ENCODE measurements around the gene CDH24. TPM values are rescaled to one million over a fixed set of nuclear protein-coding genes. Genes with fewer than 3 reads are reported as not detected.

CDH24 gene
- polyA plus RNA-seq, 1 donor (not counting 4 experiments of a cell fraction or from before 2014, with no cell fraction given), result 3.9 TPM

- FAIRE-seq (no peak), DNase-seq (ENCODE audit: low read depth, low spot score) (no peak)
- Histone ChIP-seq H3K4me1 (ENCODE audit: control insufficient read depth, extremely low read depth, insufficient read depth, low read length) (peaks cover 27% of the 10 kb centered on the region), H3K4me3 (ENCODE audit: control insufficient read depth in 2 of 3, extremely low read depth in 1 of 3, insufficient read depth in 2 of 3, low read depth in 1 of 3, low read length in 3 of 3) (peak overlapping the region; percentile 39 to 86 (median 64)), H3K9ac (ENCODE audit: control insufficient read depth, extremely low read depth, insufficient read depth, low read length) (peak overlapping the region; percentile 70), H3K27ac (ENCODE audit: control insufficient read depth, insufficient read depth, low read length) (peak overlapping the region; percentile 83), H3K9me3 (ENCODE audit: control insufficient read depth, low read depth, low read length) (no peaks in the 10 kb centered on the region), H3K9me1 (ENCODE audit: control insufficient read depth, extremely low read depth, insufficient read depth, low read length) (no peaks in the 10 kb centered on the region), H3K79me2 (ENCODE audit: control insufficient read depth, insufficient read depth, low read length) (no peaks in the 10 kb centered on the region), H3K36me3 (ENCODE audit: control insufficient read depth in 2 of 2, extremely low read depth in 1 of 2, insufficient read depth in 2 of 2, low read length in 2 of 2) (no peaks in the 10 kb centered on the region), H2AFZ (ENCODE audit: control insufficient read depth, low read length) (peak overlapping the region; percentile 88), H4K20me1 (ENCODE audit: control insufficient read depth, extremely low read depth, insufficient read depth, low read length) (no peaks in the 10 kb centered on the region), H3K27me3 (ENCODE audit: control insufficient read depth, extremely low read depth, insufficient read depth, low read length) (no peaks in the 10 kb centered on the region), H3K4me2 (ENCODE audit: control insufficient read depth, extremely low read depth, insufficient read depth, low read depth, low read length) (peak overlapping the region; percentile 84)
- dilution Hi-C loops (cut with MboI; ENCODE audit: extremely low pct_ligation_motif_present, low sequenced_read_pairs), result no loop called here
- no peak for TF ChIP-seq EZH2 (IDR thresholded peaks at IDR 0.05; ENCODE audit: low read length)
- TF ChIP-seq, protein P1, sequence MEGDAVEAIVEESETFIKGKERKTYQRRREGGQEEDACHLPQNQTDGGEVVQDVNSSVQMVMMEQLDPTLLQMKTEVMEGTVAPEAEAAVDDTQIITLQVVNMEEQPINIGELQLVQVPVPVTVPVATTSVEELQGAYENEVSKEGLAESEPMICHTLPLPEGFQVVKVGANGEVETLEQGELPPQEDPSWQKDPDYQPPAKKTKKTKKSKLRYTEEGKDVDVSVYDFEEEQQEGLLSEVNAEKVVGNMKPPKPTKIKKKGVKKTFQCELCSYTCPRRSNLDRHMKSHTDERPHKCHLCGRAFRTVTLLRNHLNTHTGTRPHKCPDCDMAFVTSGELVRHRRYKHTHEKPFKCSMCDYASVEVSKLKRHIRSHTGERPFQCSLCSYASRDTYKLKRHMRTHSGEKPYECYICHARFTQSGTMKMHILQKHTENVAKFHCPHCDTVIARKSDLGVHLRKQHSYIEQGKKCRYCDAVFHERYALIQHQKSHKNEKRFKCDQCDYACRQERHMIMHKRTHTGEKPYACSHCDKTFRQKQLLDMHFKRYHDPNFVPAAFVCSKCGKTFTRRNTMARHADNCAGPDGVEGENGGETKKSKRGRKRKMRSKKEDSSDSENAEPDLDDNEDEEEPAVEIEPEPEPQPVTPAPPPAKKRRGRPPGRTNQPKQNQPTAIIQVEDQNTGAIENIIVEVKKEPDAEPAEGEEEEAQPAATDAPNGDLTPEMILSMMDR (optimal IDR thresholded peaks at IDR 0.05 in 1 of 3, IDR thresholded peaks at IDR 0.05 in 1 of 3, conservative IDR thresholded peaks at IDR 0.05 in 1 of 3; ENCODE audit: extremely low read depth in 1 of 3, insufficient read depth in 2 of 3, low read length in 3 of 3), result no peak
Measured at GRCh38 chr14:23009483-23009938, 47.8 kb downstream of the CDH24 start.

DNA sequence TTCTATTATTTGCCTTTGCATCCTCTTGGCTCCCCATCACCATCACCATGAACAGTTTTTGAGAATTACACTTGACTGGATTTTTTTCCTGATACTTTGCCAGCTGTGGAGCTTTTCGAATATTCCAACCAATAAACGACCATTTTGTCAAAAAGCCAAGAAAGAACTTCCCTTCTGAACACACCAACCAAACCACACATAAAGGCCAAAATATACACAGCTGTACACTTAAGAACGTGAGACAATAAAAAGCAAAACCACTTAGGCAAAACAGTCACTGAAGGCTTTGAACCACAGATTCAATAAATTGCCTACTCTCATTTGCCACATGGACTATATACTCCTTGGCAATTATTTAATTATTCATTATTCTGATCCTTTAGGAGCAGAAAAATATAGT, 48.5 kb downstream of the CDH24 start:
- H3K9ac ChIP-seq (ENCODE audit: control insufficient read depth, extremely low read depth, insufficient read depth, low read length), result no peak overlapping the region
- H2AFZ ChIP-seq (ENCODE audit: control insufficient read depth, low read length), result peak overlapping the region; percentile 24
- DNase-seq (ENCODE audit: low read depth, low spot score) (no peak), FAIRE-seq (no peak)
- H4K20me1 ChIP-seq (ENCODE audit: control insufficient read depth, extremely low read depth, insufficient read depth, low read length), result no peaks in the 10 kb centered on the region
- H3K4me3 ChIP-seq (ENCODE audit: control insufficient read depth in 2 of 3, extremely low read depth in 1 of 3, insufficient read depth in 2 of 3, low read depth in 1 of 3, low read length in 3 of 3), result peak overlapping the region in 1 of 3 experiments; percentile 64
- TF ChIP-seq, protein P1 (optimal IDR thresholded peaks at IDR 0.05 in 1 of 3, IDR thresholded peaks at IDR 0.05 in 1 of 3, conservative IDR thresholded peaks at IDR 0.05 in 1 of 3; ENCODE audit: extremely low read depth in 1 of 3, insufficient read depth in 2 of 3, low read length in 3 of 3), result no peak
- no peak for TF ChIP-seq EZH2 (IDR thresholded peaks at IDR 0.05; ENCODE audit: low read length)
- no peak overlapping the region for H3K27ac ChIP-seq (ENCODE audit: control insufficient read depth, insufficient read depth, low read length)
- no peaks in the 10 kb centered on the region for H3K9me1 ChIP-seq (ENCODE audit: control insufficient read depth, extremely low read depth, insufficient read depth, low read length)
- H3K4me1 ChIP-seq (ENCODE audit: control insufficient read depth, extremely low read depth, insufficient read depth, low read length), result peaks cover 27% of the 10 kb centered on the region
- H3K9me3 ChIP-seq (ENCODE audit: control insufficient read depth, low read depth, low read length), result no peaks in the 10 kb centered on the region
- H3K36me3 ChIP-seq (ENCODE audit: control insufficient read depth in 2 of 2, extremely low read depth in 1 of 2, insufficient read depth in 2 of 2, low read length in 2 of 2), result no peaks in the 10 kb centered on the region
- no peaks in the 10 kb centered on the region for H3K79me2 ChIP-seq (ENCODE audit: control insufficient read depth, insufficient read depth, low read length)
- no peaks in the 10 kb centered on the region for H3K27me3 ChIP-seq (ENCODE audit: control insufficient read depth, extremely low read depth, insufficient read depth, low read length)
- H3K4me2 ChIP-seq (ENCODE audit: control insufficient read depth, extremely low read depth, insufficient read depth, low read depth, low read length), result peak overlapping the region; percentile 84
- dilution Hi-C loops (cut with MboI; ENCODE audit: extremely low pct_ligation_motif_present, low sequenced_read_pairs), result no loop called here
